ENCODE results near the gene MRPL40.

Gene MRPL40

DNA sequence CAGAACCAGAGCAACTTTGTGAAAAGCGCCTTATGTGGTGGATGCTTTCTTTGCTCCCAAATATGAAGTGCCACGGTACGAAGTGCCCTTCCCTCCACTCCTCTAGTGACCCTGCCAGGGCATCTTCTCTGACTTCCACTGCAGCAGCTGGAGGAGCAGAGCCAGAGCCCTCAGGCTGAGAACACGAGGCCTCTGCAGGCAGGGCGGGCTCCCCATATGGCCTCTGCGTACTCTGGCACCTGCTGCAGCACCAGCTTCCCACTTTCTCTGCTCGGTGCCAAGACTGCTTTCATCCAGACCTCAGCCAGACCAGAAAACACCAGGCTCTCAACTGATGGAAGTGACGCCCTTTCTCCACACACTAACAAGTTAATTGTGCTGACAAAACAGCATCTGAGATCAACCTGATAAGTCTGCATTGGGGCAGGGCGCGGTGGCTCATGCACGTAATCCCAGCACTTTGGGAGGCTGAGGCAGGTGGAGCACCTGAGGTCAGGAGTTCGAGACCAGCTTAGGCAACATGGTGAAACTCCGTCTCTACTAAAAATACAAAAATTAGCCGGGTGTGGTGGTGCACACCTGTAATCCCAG, 33.9 kb downstream of the MRPL40 start:
- no peak overlapping the region for H3K27ac ChIP-seq
- no peak for TF ChIP-seq ZFX (IDR thresholded peaks at IDR 0.05; ENCODE audit: borderline replicate concordance)
- TF ChIP-seq, protein P1, sequence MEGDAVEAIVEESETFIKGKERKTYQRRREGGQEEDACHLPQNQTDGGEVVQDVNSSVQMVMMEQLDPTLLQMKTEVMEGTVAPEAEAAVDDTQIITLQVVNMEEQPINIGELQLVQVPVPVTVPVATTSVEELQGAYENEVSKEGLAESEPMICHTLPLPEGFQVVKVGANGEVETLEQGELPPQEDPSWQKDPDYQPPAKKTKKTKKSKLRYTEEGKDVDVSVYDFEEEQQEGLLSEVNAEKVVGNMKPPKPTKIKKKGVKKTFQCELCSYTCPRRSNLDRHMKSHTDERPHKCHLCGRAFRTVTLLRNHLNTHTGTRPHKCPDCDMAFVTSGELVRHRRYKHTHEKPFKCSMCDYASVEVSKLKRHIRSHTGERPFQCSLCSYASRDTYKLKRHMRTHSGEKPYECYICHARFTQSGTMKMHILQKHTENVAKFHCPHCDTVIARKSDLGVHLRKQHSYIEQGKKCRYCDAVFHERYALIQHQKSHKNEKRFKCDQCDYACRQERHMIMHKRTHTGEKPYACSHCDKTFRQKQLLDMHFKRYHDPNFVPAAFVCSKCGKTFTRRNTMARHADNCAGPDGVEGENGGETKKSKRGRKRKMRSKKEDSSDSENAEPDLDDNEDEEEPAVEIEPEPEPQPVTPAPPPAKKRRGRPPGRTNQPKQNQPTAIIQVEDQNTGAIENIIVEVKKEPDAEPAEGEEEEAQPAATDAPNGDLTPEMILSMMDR (IDR thresholded peaks at IDR 0.05): no peak

DNA sequence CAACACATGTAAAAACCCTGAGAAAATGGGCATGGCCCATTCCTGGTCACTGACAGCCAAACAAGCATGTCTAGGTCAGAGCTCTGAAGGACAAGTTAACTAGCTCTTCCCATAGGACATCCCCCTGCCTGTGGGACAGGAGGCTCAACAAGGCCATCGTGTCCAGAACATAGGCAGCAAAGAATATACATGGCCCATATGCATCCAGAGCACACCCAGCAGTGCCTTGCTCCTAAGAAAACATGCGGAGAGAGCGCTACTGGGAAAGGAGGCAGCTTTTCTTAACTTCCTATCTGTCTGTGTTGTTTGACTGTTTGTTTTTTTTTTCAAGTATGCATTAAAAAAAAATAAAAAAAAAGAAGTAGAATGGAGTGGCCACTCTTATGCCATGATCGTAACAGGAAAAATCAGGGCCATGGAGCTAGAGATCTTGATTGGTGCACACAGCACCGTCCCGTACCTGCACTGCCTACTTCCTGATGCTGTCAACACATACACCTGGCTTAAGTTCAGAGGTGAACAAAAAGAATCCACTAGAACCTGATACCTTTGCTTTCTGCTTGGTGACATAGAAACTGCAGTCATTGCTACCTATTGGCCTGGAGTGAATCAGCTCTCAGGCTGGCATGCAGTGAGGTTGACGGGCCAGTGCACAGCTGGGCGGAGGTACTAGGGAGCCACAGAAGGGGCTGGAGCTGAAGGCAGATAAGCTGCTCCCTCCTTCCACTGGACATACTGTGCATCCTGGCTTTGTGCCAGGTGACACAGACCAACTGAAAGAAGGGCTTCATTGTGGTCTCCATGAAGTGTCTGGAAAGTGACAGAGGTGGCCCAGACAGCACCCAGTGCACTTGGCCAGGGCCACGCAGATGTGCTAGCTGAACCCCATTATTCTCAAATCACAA, 34.8 kb downstream of the MRPL40 start:
- TF ChIP-seq, protein P1 (IDR thresholded peaks at IDR 0.05): no peak
- no peak for TF ChIP-seq ZFX (IDR thresholded peaks at IDR 0.05; ENCODE audit: borderline replicate concordance)

DNA sequence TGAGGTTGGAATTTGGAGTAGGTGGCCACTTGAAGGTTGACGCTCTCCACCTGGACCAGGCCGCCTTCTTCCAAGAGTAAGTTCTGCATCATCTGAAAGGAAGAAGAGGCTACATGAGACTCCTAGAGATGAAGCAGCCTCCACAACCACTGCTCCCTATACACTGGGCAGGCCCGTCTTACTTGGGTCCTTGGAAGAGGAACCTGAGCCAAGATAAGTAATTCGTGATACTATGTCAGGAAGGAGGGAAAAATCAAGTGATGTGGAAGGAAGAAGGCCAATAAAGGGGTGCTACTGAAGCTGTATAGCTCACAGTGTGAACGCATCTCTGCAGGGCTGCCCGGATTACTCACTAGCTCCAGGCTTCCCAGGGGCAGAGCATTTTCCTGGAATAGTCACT, 35.6 kb downstream of the MRPL40 start:
- no peak overlapping the region for H3K27ac ChIP-seq
- no peak for TF ChIP-seq ZFX (IDR thresholded peaks at IDR 0.05; ENCODE audit: borderline replicate concordance)
- TF ChIP-seq, protein P1 (IDR thresholded peaks at IDR 0.05): no peak

More for the DNA sequence above, 34.8 kb downstream of the MRPL40 start:
- H3K27ac ChIP-seq: no peak overlapping the region

DNA sequence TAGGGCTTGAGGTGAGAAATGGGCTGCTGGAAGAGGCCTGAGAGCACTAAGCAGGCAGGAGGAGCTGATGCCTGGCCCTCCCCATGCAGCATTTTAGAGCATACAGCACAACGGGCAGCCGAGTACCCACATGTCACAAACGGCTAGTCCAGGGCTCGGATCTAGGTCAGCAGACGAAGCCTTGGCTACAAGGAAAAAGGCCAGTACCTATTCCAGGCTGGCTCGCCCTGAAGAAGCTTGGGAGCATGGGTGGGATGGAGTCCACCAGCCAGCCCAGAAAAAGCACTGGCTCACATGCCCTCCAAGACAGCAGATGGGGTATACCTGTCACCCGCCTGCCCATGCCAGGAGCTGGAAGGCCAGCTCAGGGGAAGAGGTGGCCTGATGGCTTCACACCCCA, 37.1 kb downstream of the MRPL40 start:
- TF ChIP-seq, protein P1 (IDR thresholded peaks at IDR 0.05): no peak
- TF ChIP-seq ZFX (IDR thresholded peaks at IDR 0.05; ENCODE audit: borderline replicate concordance): no peak
- no peak overlapping the region for H3K27ac ChIP-seq

DNA sequence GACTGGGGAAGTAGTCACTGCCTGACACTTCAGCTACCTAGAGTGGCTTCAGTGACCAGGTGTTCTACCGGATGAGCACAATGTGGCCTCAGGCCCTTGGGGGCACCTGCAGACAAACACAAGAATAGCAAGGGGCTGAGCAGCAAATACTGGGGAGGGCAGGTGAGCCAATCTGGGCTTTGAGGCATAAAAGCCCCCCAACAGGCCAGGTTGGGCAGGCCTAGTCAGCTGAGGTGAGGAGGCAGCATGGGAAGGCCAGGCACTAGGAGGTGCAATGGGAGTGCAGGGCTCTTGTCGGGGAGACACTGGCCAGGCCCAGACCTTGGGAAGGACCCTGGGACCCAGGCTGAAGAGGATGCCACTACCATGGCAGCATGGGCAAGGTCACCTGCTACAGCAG, 37.7 kb downstream of the MRPL40 start:
- no peak for TF ChIP-seq ZFX (IDR thresholded peaks at IDR 0.05; ENCODE audit: borderline replicate concordance)
- TF ChIP-seq, protein P1 (IDR thresholded peaks at IDR 0.05): no peak
- no peak overlapping the region for H3K27ac ChIP-seq

DNA sequence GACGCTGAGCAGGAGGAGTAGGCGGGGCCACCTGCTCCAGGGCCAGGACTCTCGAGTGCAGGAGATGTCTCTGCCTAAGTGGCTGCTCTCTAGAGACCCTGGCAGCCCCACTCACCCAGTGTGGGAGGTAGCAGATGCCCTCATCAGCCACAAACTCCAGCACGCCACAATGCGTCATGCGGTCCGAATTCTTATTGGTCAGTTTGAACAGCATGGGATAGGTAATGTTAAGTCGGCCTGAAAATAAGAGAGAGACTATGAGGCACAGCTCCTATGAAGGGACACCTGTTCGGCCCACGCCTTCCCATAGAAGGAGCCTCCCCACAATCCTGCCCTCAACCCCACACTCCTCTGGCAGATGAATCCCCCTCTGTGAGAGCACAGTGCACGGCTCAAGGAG, 39.2 kb downstream of the MRPL40 start:
- no peak overlapping the region for H3K27ac ChIP-seq
- TF ChIP-seq ZFX (IDR thresholded peaks at IDR 0.05; ENCODE audit: borderline replicate concordance): no peak
- TF ChIP-seq, protein P1 (IDR thresholded peaks at IDR 0.05): no peak

DNA sequence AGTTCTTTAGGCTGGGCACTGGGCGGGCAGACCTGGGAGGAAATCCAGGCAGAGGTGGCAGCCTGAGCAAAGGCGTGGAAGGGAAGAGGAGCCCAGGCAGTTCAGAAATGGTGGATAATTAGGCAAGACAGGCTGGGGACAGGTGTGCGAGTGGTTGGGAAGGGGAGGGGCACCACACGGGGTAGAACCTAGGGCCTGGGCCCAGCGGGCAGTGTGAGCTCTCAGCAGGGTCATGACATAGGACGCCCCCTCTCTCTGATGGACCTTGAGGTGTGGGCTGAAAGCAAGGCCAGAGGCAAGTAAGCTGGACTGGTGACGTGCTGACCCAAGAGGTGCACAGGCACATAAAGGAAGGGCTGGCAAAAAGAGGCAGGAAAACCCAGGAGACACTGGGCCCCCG, 39.9 kb downstream of the MRPL40 start:
- H3K27ac ChIP-seq: no peak overlapping the region

More for the DNA sequence above, 39.9 kb downstream of the MRPL40 start:
- TF ChIP-seq ZFX (IDR thresholded peaks at IDR 0.05; ENCODE audit: borderline replicate concordance): no peak
- TF ChIP-seq, protein P1 (IDR thresholded peaks at IDR 0.05): no peak

Measured in 22Rv1 (cell line).